ENCODE data around the gene COL2A1.

Gene COL2A1

GRCh38 chr12:48004053-48004941 lies at the start of gene COL2A1:
COL2A1 (minus strand) TSS chr12:48004476; CDS start chr12:48004321, 155 bp downstream.
- FAIRE-seq: no peak

DNA sequence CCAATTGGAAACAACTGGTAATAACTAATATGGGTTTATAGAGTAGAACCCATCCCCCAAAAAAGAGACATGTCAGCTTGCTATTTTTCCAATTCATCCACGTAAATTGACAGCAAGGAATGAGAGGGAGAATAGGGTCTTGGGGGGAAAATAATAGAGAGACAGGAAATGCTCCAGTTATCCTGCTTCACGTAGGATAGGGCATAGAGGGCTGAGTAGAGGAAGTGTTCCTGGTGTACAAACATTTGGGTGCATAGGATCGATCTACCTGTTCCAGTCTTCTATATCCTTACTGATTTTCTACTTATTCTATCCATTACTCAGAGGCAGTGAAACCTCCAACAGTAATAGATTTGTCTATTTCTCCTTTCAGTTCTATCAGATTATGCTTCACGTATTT lies 49.6 kb upstream of the COL2A1 start:
- FAIRE-seq: no peak

DNA sequence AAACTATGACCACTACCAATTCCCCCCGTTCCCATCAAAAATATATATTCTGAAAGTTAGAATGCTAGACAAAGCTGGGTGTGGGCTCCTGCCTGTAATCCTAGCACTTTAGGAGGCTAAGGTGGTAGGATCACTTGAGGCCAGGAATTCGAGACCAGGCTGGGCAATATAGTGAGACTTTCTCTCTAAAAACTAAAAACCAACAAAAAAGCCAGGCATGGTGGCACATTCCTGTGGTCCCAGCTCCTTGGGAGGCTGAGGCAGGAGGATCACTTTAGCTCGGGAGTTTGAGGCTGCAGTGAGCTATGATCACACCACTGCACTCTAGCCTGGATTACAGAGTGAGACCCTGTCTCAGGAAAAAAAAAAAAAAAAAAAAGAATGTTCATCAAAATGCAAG lies 48.8 kb upstream of the COL2A1 start:
- FAIRE-seq: no peak

GRCh38 chr12:48051681-48052080 lies 47.4 kb upstream of the COL2A1 start:
- FAIRE-seq: no peak

DNA sequence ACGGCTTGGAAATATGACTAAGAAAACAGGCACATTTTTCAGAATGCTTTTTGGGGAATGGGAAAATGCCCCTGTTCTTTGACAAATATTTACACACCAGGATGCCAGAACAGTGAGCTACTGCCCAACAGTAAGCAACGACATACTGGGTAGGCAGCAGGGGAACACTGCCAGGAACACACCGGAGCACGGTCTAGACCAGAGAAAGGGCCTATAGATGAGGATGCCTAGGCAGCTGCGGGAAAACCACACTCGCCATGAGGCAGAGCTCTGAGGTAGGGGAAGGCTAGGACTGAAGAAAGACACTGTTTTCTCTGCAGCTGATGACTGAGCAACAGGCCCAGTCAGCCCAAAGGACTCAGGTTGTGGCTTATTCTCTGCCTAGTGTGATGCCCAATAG lies 45.9 kb upstream of the COL2A1 start:
- no peak for FAIRE-seq

GRCh38 chr12:48045965-48046518 lies 41.8 kb upstream of the COL2A1 start:
- no peak for FAIRE-seq

- FAIRE-seq: no peak
Measured at GRCh38 chr12:48045061-48045846, 41.0 kb upstream of the COL2A1 start.

GRCh38 chr12:48044396-48044795 lies 40.1 kb upstream of the COL2A1 start:
- FAIRE-seq: no peak

DNA sequence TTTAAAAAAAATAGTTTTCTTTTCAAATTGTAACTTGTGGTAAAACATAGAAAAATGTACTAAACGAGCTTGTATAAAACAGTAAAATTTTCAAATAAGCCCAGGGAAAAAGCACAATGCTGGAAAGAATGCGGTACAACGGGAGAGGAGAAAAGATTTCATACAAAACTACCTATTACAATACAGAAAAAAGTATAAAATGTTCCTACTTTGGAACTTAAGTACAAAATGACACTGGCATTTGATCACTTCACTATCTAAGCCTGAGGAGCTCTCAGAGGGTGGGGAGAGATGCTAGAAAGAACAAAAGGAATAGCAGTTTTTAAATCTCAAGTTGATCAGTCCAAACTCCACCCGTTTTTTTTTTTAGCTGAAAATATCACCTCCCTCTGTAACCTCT lies 39.5 kb upstream of the COL2A1 start:
- no peak for FAIRE-seq

DNA sequence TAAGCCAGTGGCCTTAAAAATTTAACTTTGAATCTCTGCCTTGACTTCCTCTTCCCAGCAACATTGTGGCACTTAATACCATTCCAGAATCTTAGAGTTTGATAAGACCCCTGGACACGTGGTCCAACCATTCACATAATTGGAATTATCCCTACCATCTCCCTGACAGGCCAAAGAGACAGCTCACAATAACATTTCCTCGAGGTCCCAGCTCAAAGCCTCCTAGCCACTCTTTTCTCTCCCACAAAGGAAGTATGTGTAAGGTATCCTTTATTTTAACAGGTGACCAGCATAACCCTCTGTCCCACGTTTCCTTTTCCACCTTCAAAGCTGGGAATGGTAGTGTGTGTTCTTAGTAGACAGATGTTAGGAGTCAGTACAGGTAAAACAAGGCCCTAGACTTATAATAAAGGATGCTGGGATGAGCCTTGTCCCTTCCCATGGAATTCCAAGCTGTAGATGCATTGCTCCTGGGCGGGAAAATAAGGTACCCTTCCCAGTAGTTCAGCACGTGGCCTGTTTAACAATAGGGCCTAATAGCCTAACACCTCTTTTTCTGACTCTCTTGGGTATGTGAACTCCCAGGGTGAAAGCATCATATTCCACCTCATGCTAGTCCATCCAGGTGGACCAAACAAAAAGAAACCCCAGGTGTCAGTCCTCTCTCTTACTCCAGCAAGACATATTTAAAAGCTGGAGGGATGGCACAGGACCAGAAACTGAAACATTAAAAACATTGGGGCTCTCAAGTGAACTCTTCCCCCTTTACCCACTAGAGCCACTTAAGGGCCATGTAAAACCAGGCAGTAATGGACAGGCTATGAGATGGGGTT lies 37.5 kb upstream of the COL2A1 start:
- FAIRE-seq: no peak

DNA sequence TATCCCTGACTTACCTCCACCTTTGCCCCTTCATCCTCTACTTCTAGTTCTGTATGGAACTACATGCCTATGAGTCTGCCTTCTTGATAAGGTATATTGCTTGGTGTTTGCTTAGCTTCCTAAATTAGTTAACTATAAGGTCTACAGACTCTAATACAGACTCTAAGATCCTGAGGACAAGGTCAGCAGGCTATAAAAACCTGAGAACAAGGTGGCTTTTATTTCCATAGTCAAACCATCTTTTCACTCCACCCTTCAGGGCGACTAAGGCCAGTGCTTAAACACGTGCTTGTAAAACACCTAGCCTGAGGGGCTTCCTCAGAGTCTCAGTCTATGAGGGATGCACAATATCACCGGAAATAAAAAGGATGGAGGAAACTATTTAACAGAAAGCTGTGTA lies 36.1 kb upstream of the COL2A1 start:
- FAIRE-seq: no peak

- FAIRE-seq: no peak
Measured at GRCh38 chr12:48039151-48039550, 34.9 kb upstream of the COL2A1 start.

DNA sequence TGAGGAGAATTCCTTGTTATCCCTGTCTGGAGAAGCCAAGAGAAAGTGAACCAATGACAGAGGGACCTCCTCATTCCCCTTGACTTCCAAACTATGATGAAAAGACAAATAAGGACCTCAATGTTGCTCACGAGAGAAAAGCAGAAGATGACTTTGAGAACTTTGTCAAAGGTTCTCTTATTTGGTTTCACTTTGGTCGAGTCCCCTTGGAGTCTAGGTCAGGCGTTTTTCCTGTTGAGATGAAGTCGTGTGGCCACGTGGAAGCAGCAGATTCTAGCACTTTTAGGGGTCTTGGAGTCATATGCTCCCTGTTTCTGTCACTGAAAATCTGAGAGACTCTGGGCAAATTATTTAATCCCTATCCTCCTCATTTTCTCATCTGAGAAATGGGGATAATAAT lies 33.8 kb upstream of the COL2A1 start:
- FAIRE-seq: no peak

DNA sequence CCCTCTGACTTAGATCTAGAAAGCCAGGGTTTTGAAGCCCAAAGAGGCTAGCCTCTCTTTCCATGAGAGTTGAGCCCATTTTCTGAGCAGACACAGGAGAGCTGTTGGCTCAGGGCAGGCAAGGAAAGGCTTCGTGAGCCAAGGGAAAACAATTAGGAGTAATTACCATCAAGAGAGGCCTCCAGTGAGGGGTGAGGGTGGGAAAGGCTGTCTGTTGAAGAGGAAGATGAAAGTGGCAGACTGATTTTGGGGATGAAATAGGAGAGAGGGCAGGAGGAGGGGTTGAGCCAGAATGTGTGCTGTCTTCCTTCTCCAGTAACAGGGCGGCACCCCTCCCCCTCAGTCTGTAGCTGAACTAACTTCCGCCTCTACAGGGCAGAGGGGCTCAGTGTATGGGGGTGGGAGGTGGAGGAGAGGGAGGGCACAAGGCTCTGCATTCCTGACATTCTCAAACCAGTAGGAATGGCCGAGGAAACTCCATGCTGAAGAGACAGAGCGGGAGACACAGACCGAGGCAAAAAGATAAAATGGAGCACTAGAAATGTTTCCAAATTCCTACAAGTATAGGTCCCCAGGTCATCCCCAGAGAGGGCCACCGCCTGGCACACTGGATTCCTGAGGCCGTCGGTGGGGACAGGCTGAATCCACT lies 33.1 kb upstream of the COL2A1 start:
- FAIRE-seq: no peak

DNA sequence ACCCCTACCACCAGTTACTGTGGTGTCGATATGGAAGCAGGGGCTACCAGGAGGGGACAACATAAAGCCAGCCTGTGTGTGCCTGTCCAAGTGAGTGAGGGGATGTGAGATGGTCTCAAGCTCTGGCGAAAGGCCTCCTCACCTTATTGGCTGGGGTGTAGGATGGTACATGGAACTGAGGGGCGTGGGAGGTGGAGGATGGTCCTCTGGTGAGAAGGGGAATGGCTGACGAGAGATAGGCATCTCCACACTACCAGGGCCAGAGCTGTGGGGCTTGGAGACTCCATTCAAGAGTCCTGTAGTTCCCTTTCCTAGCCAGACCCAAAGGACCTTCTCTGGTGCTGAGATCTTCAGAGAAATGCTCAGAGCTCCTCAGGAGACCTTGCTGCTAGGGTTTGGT lies 32.5 kb upstream of the COL2A1 start:
- no peak for FAIRE-seq

GRCh38 chr12:48034835-48035805 lies 30.8 kb upstream of the COL2A1 start:
- no peak for FAIRE-seq

- FAIRE-seq: no peak
Measured at GRCh38 chr12:48033451-48033850, 29.2 kb upstream of the COL2A1 start.

DNA sequence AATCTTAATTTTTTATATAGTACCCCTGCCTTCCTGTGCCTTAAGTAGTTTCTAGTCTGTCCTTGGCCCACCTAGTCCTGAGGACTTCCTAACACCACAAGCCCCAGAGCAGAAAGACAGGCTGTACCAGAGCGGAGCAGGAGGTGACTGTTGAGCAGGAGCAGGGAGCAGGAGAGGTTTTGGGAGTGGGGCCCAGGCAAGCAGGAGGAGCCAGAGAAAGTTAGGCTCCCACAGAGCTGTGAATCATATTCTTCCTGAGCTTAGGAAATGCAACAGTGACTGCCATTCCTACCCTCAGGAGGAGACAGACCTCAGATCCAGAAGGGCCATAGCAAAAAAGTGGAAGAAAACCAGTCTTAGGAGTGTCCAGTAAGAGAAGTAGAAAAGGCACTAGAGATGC lies 28.3 kb upstream of the COL2A1 start:
- FAIRE-seq: no peak

GRCh38 chr12:48031135-48031960 lies 27.1 kb upstream of the COL2A1 start:
- FAIRE-seq: no peak

GRCh38 chr12:48030173-48030650 lies 25.9 kb upstream of the COL2A1 start:
- FAIRE-seq: no peak
